Uterus (tissue), 2 donors: ENCODE data around the gene DCDC2B.

ENCODE experiments used
- CTCF ChIP-seq, 4 experiments: fragments of 200-600 bp in 2 of 4; fragments of 450-650 bp in 2 of 4; sonication (generic) in 2 of 4; IDR thresholded peaks; one replicate each; pipeline ENCODE4 v1.5.1; 2016 to 2019; ENCODE audit warnings: antibody characterized with exemption in 4 of 4, mild to moderate bottlenecking in 2 of 4, moderate library complexity in 1 of 4
- POLR2A ChIP-seq, 2 donors: fragments of 450-650 bp; IDR thresholded peaks; one replicate each; pipeline ENCODE4 v1.6.1; 2016; ENCODE audit warnings: antibody characterized with exemption in 2 of 2, mild to moderate bottlenecking in 1 of 2, moderate library complexity in 1 of 2

- no peak for TF ChIP-seq CTCF (IDR thresholded peaks at IDR 0.05)
- TF ChIP-seq POLR2A (IDR thresholded peaks at IDR 0.05): no peak
Observed at GRCh38 chr1:32246888-32247273, 38.0 kb downstream of the DCDC2B start, which contains the start of gene FAM167B.
